ENCODE data around the gene TWNK.

DNA sequence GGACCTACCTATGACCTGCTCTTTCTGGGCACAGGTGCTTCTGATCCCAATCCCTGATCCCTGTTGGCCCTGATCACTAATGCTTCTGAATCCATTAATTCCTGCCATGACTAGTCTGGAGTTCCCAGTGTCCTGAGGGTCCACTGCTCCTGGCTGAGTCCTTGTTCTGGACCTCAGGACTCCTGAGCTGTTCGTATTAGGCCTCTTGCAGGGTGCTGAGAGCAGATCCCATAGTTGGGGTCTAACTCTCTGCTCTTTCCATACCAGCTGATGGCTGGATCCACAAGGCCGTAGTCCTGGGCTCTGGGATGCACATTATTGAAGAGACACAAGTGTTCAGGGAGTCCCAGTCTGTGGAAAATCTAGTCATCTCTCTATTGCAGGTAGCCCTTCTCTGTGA, 7.0 kb upstream of the TWNK start:
- TF ChIP-seq, protein P1, sequence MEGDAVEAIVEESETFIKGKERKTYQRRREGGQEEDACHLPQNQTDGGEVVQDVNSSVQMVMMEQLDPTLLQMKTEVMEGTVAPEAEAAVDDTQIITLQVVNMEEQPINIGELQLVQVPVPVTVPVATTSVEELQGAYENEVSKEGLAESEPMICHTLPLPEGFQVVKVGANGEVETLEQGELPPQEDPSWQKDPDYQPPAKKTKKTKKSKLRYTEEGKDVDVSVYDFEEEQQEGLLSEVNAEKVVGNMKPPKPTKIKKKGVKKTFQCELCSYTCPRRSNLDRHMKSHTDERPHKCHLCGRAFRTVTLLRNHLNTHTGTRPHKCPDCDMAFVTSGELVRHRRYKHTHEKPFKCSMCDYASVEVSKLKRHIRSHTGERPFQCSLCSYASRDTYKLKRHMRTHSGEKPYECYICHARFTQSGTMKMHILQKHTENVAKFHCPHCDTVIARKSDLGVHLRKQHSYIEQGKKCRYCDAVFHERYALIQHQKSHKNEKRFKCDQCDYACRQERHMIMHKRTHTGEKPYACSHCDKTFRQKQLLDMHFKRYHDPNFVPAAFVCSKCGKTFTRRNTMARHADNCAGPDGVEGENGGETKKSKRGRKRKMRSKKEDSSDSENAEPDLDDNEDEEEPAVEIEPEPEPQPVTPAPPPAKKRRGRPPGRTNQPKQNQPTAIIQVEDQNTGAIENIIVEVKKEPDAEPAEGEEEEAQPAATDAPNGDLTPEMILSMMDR (IDR thresholded peaks at IDR 0.05) = no peak
- TF ChIP-seq POLR2A (IDR thresholded peaks at IDR 0.05) (no peak), POLR2AphosphoS5 (IDR thresholded peaks at IDR 0.05) (no peak), EP300 (IDR thresholded peaks at IDR 0.05) (no peak)

Measured in suprapubic skin (tissue), 4 donors.